Activated B cell treated with CpG ODN at 0.5 μM for 24 hours (primary cell): ENCODE data around the gene CNTNAP2. TPM values are rescaled to one million over a fixed set of nuclear protein-coding genes. Genes with fewer than 3 reads are reported as not detected.

ENCODE experiments used
- ATAC-seq: fragments of 200-7000 bp; cut with Tn5 transposase; one replicate; pipeline ENCODE4 v1.10.0; 2021; ENCODE audit warnings: low read depth, mild to moderate bottlenecking, moderate library complexity
- CTCF ChIA-PET: fragments of 350-600 bp; sonication (Branson Sonifier 250); formaldehyde crosslinking; loops from one replicate; lab custom pipeline; 2021; ENCODE audit warnings: antibody characterized with exemption; lab: Charles Lee
- POLR2A ChIA-PET: fragments of 350-600 bp; sonication (Branson Sonifier 250); formaldehyde crosslinking; loops from one replicate; lab custom pipeline; 2021; ENCODE audit warnings: antibody characterized with exemption; lab: Charles Lee
- DNase-seq: peaks from one replicate; pipeline ENCODE4 v3.0.0; 2022
- H3K27ac Mint-ChIP-seq: one replicate; pipeline ENCODE4 v1.8.0; 2020; ENCODE audit warnings: mixed read lengths
- H3K27me3 Mint-ChIP-seq: one replicate; pipeline ENCODE4 v1.8.0; 2021; ENCODE audit warnings: mixed read lengths
- H3K36me3 Mint-ChIP-seq: one replicate; pipeline ENCODE4 v1.8.0; 2021; ENCODE audit warnings: low read depth, mixed read lengths
- H3K4me1 Mint-ChIP-seq: one replicate; pipeline ENCODE4 v1.8.0; 2021; ENCODE audit warnings: mixed read lengths
- H3K4me3 Mint-ChIP-seq: one replicate; pipeline ENCODE4 v1.8.0; 2020; ENCODE audit warnings: mild to moderate bottlenecking, mixed read lengths
- H3K9me3 Mint-ChIP-seq: one replicate; pipeline ENCODE4 v1.8.0; 2020; ENCODE audit warnings: mixed read lengths
- intact Hi-C: fragments of 100-400 bp; cut with micrococcal nuclease; formaldehyde crosslinking; loops from one replicate; pipeline ENCODE4 v1.15.1; 2024
- total RNA-seq: library from RNA; stranded (reverse); gene quantifications from 2 replicates; pipeline ENCODE4 v1.2.3, GENCODE V29; 2022
- TF ChIP-seq, protein P1 (sequence below): fragments of 200-600 bp; IDR thresholded peaks from one replicate; pipeline ENCODE4 v1.8.0; 2022; ENCODE audit warnings: antibody characterized with exemption, mild to moderate bottlenecking

The CNTNAP2 gene
- total RNA-seq, 1 donor from 2014 or later, result 0.84 TPM

- ChIA-PET POLR2A (no interaction called here), CTCF (no interaction called here)
- no peaks in the 10 kb centered on the region for H3K4me1 Mint-ChIP-seq
- TF ChIP-seq, protein P1, sequence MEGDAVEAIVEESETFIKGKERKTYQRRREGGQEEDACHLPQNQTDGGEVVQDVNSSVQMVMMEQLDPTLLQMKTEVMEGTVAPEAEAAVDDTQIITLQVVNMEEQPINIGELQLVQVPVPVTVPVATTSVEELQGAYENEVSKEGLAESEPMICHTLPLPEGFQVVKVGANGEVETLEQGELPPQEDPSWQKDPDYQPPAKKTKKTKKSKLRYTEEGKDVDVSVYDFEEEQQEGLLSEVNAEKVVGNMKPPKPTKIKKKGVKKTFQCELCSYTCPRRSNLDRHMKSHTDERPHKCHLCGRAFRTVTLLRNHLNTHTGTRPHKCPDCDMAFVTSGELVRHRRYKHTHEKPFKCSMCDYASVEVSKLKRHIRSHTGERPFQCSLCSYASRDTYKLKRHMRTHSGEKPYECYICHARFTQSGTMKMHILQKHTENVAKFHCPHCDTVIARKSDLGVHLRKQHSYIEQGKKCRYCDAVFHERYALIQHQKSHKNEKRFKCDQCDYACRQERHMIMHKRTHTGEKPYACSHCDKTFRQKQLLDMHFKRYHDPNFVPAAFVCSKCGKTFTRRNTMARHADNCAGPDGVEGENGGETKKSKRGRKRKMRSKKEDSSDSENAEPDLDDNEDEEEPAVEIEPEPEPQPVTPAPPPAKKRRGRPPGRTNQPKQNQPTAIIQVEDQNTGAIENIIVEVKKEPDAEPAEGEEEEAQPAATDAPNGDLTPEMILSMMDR, result no peak
- H3K27me3 Mint-ChIP-seq, result no peaks in the 10 kb centered on the region
- H3K36me3 Mint-ChIP-seq, result no peaks in the 10 kb centered on the region
- no peak overlapping the region for H3K27ac Mint-ChIP-seq
- DNase-seq (no peak), ATAC-seq (no peak)
- H3K4me3 Mint-ChIP-seq, result no peak overlapping the region
- intact Hi-C loops, result no loop called here
- no peaks in the 10 kb centered on the region for H3K9me3 Mint-ChIP-seq
Measured at GRCh38 chr7:148035950-148036349, 1919.3 kb downstream of the CNTNAP2 start.

DNA sequence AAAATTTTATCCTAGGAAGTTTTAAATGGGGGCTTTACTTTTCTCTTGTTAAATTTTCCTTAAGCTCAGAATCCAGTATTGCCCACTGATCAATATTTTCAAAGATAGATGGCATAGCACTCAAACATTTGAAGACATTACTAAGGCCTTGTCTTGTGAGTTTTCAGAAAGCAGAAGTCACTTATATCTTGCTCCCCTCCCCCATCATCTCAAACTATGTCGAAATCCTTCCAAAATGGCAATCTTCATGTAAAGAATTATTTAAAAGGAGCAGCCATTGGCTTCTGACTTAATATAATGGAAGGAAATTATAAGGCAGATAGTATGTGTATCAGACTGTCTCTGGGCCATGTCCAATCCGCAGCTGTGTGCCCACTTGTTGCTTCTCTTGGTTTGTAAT is 1920.4 kb downstream of the CNTNAP2 start:
- Mint-ChIP-seq H3K4me1 (no peaks in the 10 kb centered on the region), H3K36me3 (no peaks in the 10 kb centered on the region), H3K4me3 (no peak overlapping the region), H3K9me3 (no peaks in the 10 kb centered on the region), H3K27me3 (no peaks in the 10 kb centered on the region), H3K27ac (no peak overlapping the region)
- DNase-seq (no peak), ATAC-seq (no peak)
- ChIA-PET POLR2A (no interaction called here), CTCF (no interaction called here)
- TF ChIP-seq, protein P1, result no peak
- intact Hi-C loops, result no loop called here

GRCh38 chr7:148041156-148041555 is 1924.6 kb downstream of the CNTNAP2 start:
- CTCF ChIA-PET, result no interaction called here
- no peaks in the 10 kb centered on the region for H3K27me3 Mint-ChIP-seq
- no peak overlapping the region for H3K27ac Mint-ChIP-seq
- DNase-seq (no peak), ATAC-seq (no peak)
- H3K9me3 Mint-ChIP-seq, result no peaks in the 10 kb centered on the region
- intact Hi-C loops, result no loop called here
- no peaks in the 10 kb centered on the region for H3K36me3 Mint-ChIP-seq
- H3K4me3 Mint-ChIP-seq, result no peak overlapping the region
- TF ChIP-seq, protein P1, result no peak
- POLR2A ChIA-PET, result no interaction called here
- H3K4me1 Mint-ChIP-seq, result no peaks in the 10 kb centered on the region

- ATAC-seq (no peak), DNase-seq (no peak)
- Mint-ChIP-seq H3K36me3 (no peaks in the 10 kb centered on the region), H3K27me3 (no peaks in the 10 kb centered on the region), H3K4me1 (no peaks in the 10 kb centered on the region), H3K4me3 (no peak overlapping the region), H3K27ac (no peak overlapping the region), H3K9me3 (no peaks in the 10 kb centered on the region)
- ChIA-PET POLR2A (no interaction called here), CTCF (no interaction called here)
- TF ChIP-seq, protein P1, result no peak
- intact Hi-C loops, result no loop called here
Measured at GRCh38 chr7:148042935-148043631, 1926.5 kb downstream of the CNTNAP2 start.

DNA sequence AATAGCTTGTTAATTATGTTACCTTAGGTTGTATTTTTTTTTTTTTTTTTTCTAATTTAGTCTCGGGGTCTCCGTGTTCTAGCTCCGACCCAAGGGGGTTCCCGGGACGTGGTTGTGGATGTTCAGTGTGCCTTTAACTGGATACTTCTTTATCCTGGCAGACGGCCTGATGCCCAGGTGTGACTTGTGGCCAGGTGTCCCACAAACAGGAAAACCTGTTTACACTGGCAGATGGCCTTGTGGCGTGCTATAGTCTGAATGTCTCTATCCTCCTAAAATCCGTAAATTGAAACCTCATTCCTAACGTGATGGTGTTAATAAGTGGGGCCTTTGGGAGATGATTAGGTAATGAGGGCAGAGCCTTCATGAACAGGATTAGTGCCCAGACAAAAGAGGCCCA is 1927.6 kb downstream of the CNTNAP2 start:
- H3K9me3 Mint-ChIP-seq, result no peaks in the 10 kb centered on the region
- H3K36me3 Mint-ChIP-seq, result no peaks in the 10 kb centered on the region
- ChIA-PET CTCF (no interaction called here), POLR2A (no interaction called here)
- H3K27me3 Mint-ChIP-seq, result no peaks in the 10 kb centered on the region
- no peaks in the 10 kb centered on the region for H3K4me1 Mint-ChIP-seq
- no peak for ATAC-seq
- no peak overlapping the region for H3K27ac Mint-ChIP-seq
- intact Hi-C loops, result no loop called here
- H3K4me3 Mint-ChIP-seq, result no peak overlapping the region
- DNase-seq, result no peak
- TF ChIP-seq, protein P1, result no peak
